RWPE2 (cell line): ENCODE data around the gene PIRT.

ENCODE experiments used
- ATAC-seq: fragments of 200-7000 bp; cut with Tn5 transposase; 3 replicates; pipeline ENCODE4 v1.9.1; 2021; ENCODE audit warnings: low read depth
- DNase-seq: peaks from one replicate; pipeline ENCODE4 v3.0.0-alpha.2; 2020; ENCODE audit warnings: low spot score
- H3K27ac ChIP-seq: fragments of 450-650 bp; 2 replicates; pipeline ENCODE4 v1.5.1; 2017; ENCODE audit warnings: mild to moderate bottlenecking; ENCODE audit not compliant: poor library complexity, severe bottlenecking
- H3K27me3 ChIP-seq: fragments of 250-450 bp; sonication (Bioruptor Pico); 2 replicates; pipeline ENCODE4 v1.5.1; 2021; ENCODE audit warnings: mild to moderate bottlenecking, moderate library complexity; ENCODE audit not compliant: insufficient read depth, poor library complexity, severe bottlenecking
- H3K36me3 ChIP-seq: fragments of 250-450 bp; sonication (Bioruptor Pico); 2 replicates; pipeline ENCODE4 v1.5.1; 2020; ENCODE audit warnings: low read depth, mild to moderate bottlenecking, moderate library complexity
- H3K4me1 ChIP-seq: fragments of 250-450 bp; sonication (Bioruptor Pico); 2 replicates; pipeline ENCODE4 v1.5.1; 2021; ENCODE audit warnings: mild to moderate bottlenecking, moderate library complexity; ENCODE audit not compliant: insufficient read depth, poor library complexity, severe bottlenecking
- H3K4me3 ChIP-seq: fragments of 250-450 bp; sonication (Bioruptor Pico); 2 replicates; pipeline ENCODE4 v1.5.1; 2021; ENCODE audit warnings: mild to moderate bottlenecking, moderate library complexity; ENCODE audit not compliant: severe bottlenecking
- H3K9me3 ChIP-seq: fragments of 250-450 bp; sonication (Bioruptor Pico); 2 replicates; pipeline ENCODE4 v1.5.1; 2021; ENCODE audit warnings: mild to moderate bottlenecking, moderate library complexity; ENCODE audit not compliant: severe bottlenecking
- TF ChIP-seq, protein P1 (sequence below): fragments of 450-650 bp; IDR thresholded peaks from one replicate; pipeline ENCODE4 v1.5.1; 2017; ENCODE audit warnings: mild to moderate bottlenecking, moderate library complexity; ENCODE audit not compliant: poor library complexity, severe bottlenecking

Gene PIRT

DNA sequence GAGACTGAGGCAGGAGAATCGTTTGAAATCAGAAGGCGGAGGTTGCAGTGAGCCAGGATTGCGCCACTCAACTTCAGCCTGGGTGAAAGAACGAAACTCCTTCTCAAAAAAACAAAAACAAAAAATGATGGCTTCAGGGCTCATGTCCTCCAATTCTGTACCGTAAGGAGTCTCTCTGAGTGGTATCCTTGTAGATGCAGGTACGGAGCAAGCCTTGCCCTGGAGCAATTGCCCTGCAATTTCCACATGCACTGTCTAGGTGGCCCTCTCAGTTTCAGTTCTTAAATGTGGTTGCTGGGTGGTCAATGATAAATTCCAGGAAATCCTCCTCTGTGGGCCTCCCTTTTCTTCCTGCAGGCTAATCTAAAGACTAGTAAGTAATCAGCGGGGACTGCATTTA lies 44.6 kb downstream of the PIRT start:
- Histone ChIP-seq H3K27ac (no peak overlapping the region), H3K4me1 (no peaks in the 10 kb centered on the region), H3K4me3 (no peak overlapping the region), H3K27me3 (no peaks in the 10 kb centered on the region), H3K36me3 (no peaks in the 10 kb centered on the region), H3K9me3 (no peaks in the 10 kb centered on the region)
- no peak for DNase-seq
- no peak for ATAC-seq
- TF ChIP-seq, protein P1, sequence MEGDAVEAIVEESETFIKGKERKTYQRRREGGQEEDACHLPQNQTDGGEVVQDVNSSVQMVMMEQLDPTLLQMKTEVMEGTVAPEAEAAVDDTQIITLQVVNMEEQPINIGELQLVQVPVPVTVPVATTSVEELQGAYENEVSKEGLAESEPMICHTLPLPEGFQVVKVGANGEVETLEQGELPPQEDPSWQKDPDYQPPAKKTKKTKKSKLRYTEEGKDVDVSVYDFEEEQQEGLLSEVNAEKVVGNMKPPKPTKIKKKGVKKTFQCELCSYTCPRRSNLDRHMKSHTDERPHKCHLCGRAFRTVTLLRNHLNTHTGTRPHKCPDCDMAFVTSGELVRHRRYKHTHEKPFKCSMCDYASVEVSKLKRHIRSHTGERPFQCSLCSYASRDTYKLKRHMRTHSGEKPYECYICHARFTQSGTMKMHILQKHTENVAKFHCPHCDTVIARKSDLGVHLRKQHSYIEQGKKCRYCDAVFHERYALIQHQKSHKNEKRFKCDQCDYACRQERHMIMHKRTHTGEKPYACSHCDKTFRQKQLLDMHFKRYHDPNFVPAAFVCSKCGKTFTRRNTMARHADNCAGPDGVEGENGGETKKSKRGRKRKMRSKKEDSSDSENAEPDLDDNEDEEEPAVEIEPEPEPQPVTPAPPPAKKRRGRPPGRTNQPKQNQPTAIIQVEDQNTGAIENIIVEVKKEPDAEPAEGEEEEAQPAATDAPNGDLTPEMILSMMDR, result no peak

- Histone ChIP-seq H3K4me1 (no peaks in the 10 kb centered on the region), H3K9me3 (no peaks in the 10 kb centered on the region), H3K27ac (no peak overlapping the region), H3K4me3 (no peak overlapping the region), H3K27me3 (no peaks in the 10 kb centered on the region), H3K36me3 (no peaks in the 10 kb centered on the region)
- DNase-seq, result no peak
- ATAC-seq, result peak; percentile 40; the same call in 1 of the 3 replicates
- TF ChIP-seq, protein P1, result no peak
Measured at GRCh38 chr17:10792151-10792550, 45.7 kb downstream of the PIRT start.

- DNase-seq (no peak), ATAC-seq (no peak; the same call in 2 of the 3 replicates)
- no peaks in the 10 kb centered on the region for H3K36me3 ChIP-seq
- H3K27me3 ChIP-seq, result no peaks in the 10 kb centered on the region
- no peaks in the 10 kb centered on the region for H3K9me3 ChIP-seq
- no peak overlapping the region for H3K4me3 ChIP-seq
- H3K27ac ChIP-seq, result no peak overlapping the region
- TF ChIP-seq, protein P1, result no peak
- no peaks in the 10 kb centered on the region for H3K4me1 ChIP-seq
Measured at GRCh38 chr17:10790491-10791401, 47.1 kb downstream of the PIRT start.

DNA sequence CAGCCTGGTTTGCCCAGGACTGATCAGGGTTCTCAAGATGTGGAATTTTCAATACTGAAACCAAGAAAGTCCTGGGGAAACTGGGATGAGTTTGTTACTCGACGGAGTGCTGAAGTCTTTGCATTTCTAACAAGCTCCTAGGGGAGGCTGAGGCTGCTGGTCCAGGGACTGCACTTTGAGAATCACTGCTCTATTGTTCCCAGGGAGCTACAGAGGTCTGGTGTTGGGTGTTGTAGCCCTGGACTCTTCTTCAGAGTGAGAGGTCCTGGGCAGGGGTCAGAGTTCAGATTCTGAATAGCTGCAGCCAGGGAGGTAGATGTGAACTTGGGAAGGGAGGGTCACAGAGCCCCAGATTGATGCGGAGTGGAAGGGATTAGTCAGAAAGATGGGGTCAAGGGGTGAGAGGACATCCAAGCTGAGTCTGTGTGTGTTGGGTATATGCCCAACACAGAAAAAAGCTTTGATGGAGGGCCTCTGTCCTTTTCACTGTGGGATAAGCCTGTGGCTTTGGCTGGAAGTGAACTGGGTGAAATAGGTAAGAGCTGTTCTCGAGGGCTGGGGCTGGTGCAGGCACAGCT lies 48.1 kb downstream of the PIRT start:
- Histone ChIP-seq H3K36me3 (no peaks in the 10 kb centered on the region), H3K4me1 (no peaks in the 10 kb centered on the region), H3K27me3 (no peaks in the 10 kb centered on the region), H3K27ac (no peak overlapping the region), H3K9me3 (no peaks in the 10 kb centered on the region), H3K4me3 (no peak overlapping the region)
- DNase-seq (no peak), ATAC-seq (no peak)
- TF ChIP-seq, protein P1, result no peak
